OCI-LY3 (cell line): ENCODE measurements around the gene FOSL1.
A peak's percentile ranks its signal among the peaks of the same experiment; 100 is the strongest.
"Not testable (repeated sequence)": the region's sequence is repeated elsewhere in the genome, so short reads cannot be mapped to it uniquely, and the experiment has no call there.

Source experiments
- H2AFZ ChIP-seq: fragments of 200-600, 300-600 bp; shearing (Covaris generic); 2 replicates; pipeline ENCODE4 v1.6.0; 2014; ENCODE audit warnings: antibody characterized with exemption, low read depth, low read length
- H3K27ac ChIP-seq: fragments of 200-600, 300-600 bp; sonication (generic); 2 replicates; pipeline ENCODE4 v1.5.1; 2014; ENCODE audit warnings: mild to moderate bottlenecking, low read length, moderate library complexity, mixed read lengths
- H3K27me3 ChIP-seq: fragments of 200-600, 300-600 bp; sonication (generic); 2 replicates; pipeline ENCODE4 v1.6.1; 2014; ENCODE audit warnings: low read depth, low read length, mixed read lengths
- H3K36me3 ChIP-seq: fragments of 200-600, 300-600 bp; sonication (generic); replicated peaks from 2 replicates; pipeline ENCODE3; 2014; ENCODE audit warnings: low read depth, low read length, mixed read lengths
- H3K4me1 ChIP-seq: fragments of 300-600, 200-600 bp; sonication (generic); 2 replicates; pipeline ENCODE4 v1.6.1; 2014; ENCODE audit warnings: low read length, mixed read lengths
- H3K4me2 ChIP-seq: fragments of 200-600, 300-600 bp; sonication (generic); 2 replicates; pipeline ENCODE4 v1.6.1; 2014; ENCODE audit warnings: low read length, mixed read lengths
- H3K4me3 ChIP-seq: fragments of 300-600, 200-600 bp; sonication (generic); 2 replicates; pipeline ENCODE4 v1.5.1; 2014; ENCODE audit warnings: antibody characterized with exemption, mild to moderate bottlenecking, low read length, moderate library complexity
- H3K79me2 ChIP-seq: fragments of 300-600, 200-600 bp; shearing (Covaris generic); 2 replicates; pipeline ENCODE4 v1.6.1; 2014; ENCODE audit warnings: mild to moderate bottlenecking, low read length, mixed read lengths
- H3K9ac ChIP-seq: fragments of 300-600, 200-600 bp; shearing (Covaris generic); 2 replicates; pipeline ENCODE4 v1.6.0; 2014; ENCODE audit warnings: mild to moderate bottlenecking, low read length, moderate library complexity
- H3K9me3 ChIP-seq: fragments of 200-600, 300-600 bp; shearing (Covaris generic); 2 replicates; pipeline ENCODE4 v1.6.1; 2014; ENCODE audit warnings: low read length, mixed read lengths; ENCODE audit not compliant: insufficient read depth
- H4K20me1 ChIP-seq: fragments of 200-600, 300-600 bp; sonication (generic); 2 replicates; pipeline ENCODE4 v1.6.1; 2016; ENCODE audit warnings: low read length, mixed read lengths; ENCODE audit not compliant: insufficient read depth
- CTCF ChIP-seq: fragments of 200-600, 300-600 bp; sonication (generic); IDR thresholded peaks from 2 replicates; pipeline ENCODE4 v1.5.1; 2014; ENCODE audit warnings: antibody characterized with exemption, low read length, low read depth
- EZH2phosphoT487 ChIP-seq: fragments of 200-600 bp; shearing (Covaris generic); IDR thresholded peaks from 2 replicates; pipeline ENCODE4 v1.6.1; 2018; ENCODE audit warnings: antibody characterized with exemption, mixed run types, low read depth

FOSL1 gene

GRCh38 chr11:65892661-65893317 is 7.4 kb downstream of the FOSL1 start:
- H2AFZ ChIP-seq: no peak overlapping the region
- peak overlapping the region; percentile 60 for H3K27ac ChIP-seq
- peaks cover 31% of the 10 kb centered on the region for H3K4me1 ChIP-seq
- peaks cover 31% of the 10 kb centered on the region for H3K79me2 ChIP-seq
- H3K4me3 ChIP-seq: peak overlapping the region; percentile 92
- peak overlapping the region; percentile 95; the same call in 1 of the 2 replicates for H3K9ac ChIP-seq
- H4K20me1 ChIP-seq: peaks cover 12% of the 10 kb centered on the region; the same call in 1 of the 2 replicates
- H3K4me2 ChIP-seq: peak overlapping the region; percentile 85
- H3K27me3 ChIP-seq: no peaks in the 10 kb centered on the region
- no peaks in the 10 kb centered on the region for H3K36me3 ChIP-seq
- TF ChIP-seq CTCF (no peak), EZH2phosphoT487 (no peak)
- H3K9me3 ChIP-seq: no peaks in the 10 kb centered on the region

- Histone ChIP-seq H3K27ac (peak overlapping the region; percentile 60), H3K79me2 (peaks cover 37% of the 10 kb centered on the region), H3K9ac (peak overlapping the region; percentile 95), H3K4me3 (peak overlapping the region; percentile 92), H4K20me1 (peaks cover 12% of the 10 kb centered on the region; the same call in 1 of the 2 replicates), H3K4me1 (peaks cover 36% of the 10 kb centered on the region), H3K4me2 (peak overlapping the region; percentile 85)
- H3K27me3 ChIP-seq, H2AFZ ChIP-seq, H3K36me3 ChIP-seq, H3K9me3 ChIP-seq: not testable (repeated sequence)
Measured at GRCh38 chr11:65892137-65892540, 8.0 kb downstream of the FOSL1 start.

- Histone ChIP-seq H3K4me1 (peaks cover 36% of the 10 kb centered on the region), H3K9ac (peak overlapping the region; percentile 95), H2AFZ (no peak overlapping the region), H3K27ac (peak overlapping the region; percentile 60), H4K20me1 (peaks cover 12% of the 10 kb centered on the region; the same call in 1 of the 2 replicates), H3K36me3 (peaks cover 4% of the 10 kb centered on the region), H3K79me2 (peaks cover 37% of the 10 kb centered on the region), H3K4me3 (peak overlapping the region; percentile 92), H3K27me3 (no peaks in the 10 kb centered on the region), H3K4me2 (peak overlapping the region; percentile 85), H3K9me3 (no peaks in the 10 kb centered on the region)
- TF ChIP-seq EZH2phosphoT487 (no peak), CTCF (peak; percentile 77)
Measured at GRCh38 chr11:65891219-65892136, 8.7 kb downstream of the FOSL1 start.

GRCh38 chr11:65890324-65891218 is 9.6 kb downstream of the FOSL1 start, which contains the start of gene CCDC85B:
TSS of gene CCDC85B (plus strand) at chr11:65890673. CDS start at chr11:65890784, 111 bp downstream.
- H3K36me3 ChIP-seq: peaks cover 10% of the 10 kb centered on the region
- TF ChIP-seq EZH2phosphoT487: no peak
- peak; percentile 2 for TF ChIP-seq CTCF
- peak within 1 kb of the TSS; percentile 97 for H3K4me2 ChIP-seq
- peak within 1 kb of the TSS; percentile 82 for H3K27ac ChIP-seq
- H4K20me1 ChIP-seq: peaks cover 12% of the 10 kb centered on the region; the same call in 1 of the 2 replicates
- H3K9ac ChIP-seq: peak within 1 kb of the TSS; percentile 95
- no peaks in the 10 kb centered on the region for H3K9me3 ChIP-seq
- peaks cover 36% of the 10 kb centered on the region for H3K4me1 ChIP-seq
- peak within 1 kb of the TSS; percentile 0; the same call in 1 of the 2 replicates for H2AFZ ChIP-seq
- H3K27me3 ChIP-seq: no peaks in the 10 kb centered on the region
- H3K79me2 ChIP-seq: peaks cover 37% of the 10 kb centered on the region
- H3K4me3 ChIP-seq: peak within 1 kb of the TSS; percentile 92
